B cell (primary cell): ENCODE results near the gene ACTR8. TPM values are rescaled to one million over a fixed set of nuclear protein-coding genes. Genes with fewer than 3 reads are reported as not detected.

Source experiments
- ATAC-seq: fragments of 200-7000 bp; cut with Tn5 transposase; one replicate; pipeline ENCODE4 v1.10.0; 2021; ENCODE audit warnings: low read depth, mild to moderate bottlenecking, moderate number of reproducible peaks, moderate library complexity
- CTCF ChIA-PET: fragments of 350-600 bp; sonication (Branson Sonifier 250); formaldehyde crosslinking; loops from one replicate; lab custom pipeline; 2021; ENCODE audit warnings: antibody characterized with exemption, inconsistent platforms; lab: Charles Lee
- POLR2A ChIA-PET: fragments of 350-600 bp; sonication (Branson Sonifier 250); formaldehyde crosslinking; loops from one replicate; lab custom pipeline; 2021; ENCODE audit warnings: antibody characterized with exemption; lab: Charles Lee
- DNase-seq: peaks from one replicate; pipeline ENCODE4 v3.0.0; 2013
- H2AFZ ChIP-seq: 2 replicates; pipeline ENCODE4 v1.6.1; 2012; ENCODE audit warnings: mild to moderate bottlenecking, low read depth, low read length; ENCODE audit not compliant: insufficient read depth, poor library complexity, severe bottlenecking
- H3K27ac ChIP-seq, 2 donors: 1 replicate in 1 of 2; 2 replicates in 1 of 2; pipeline ENCODE4 v1.5.1; 2012 to 2013; ENCODE audit warnings: low read length in 2 of 2, mild to moderate bottlenecking in 2 of 2, moderate library complexity in 1 of 2
- H3K27me3 ChIP-seq, 4 experiments: fragments of 200-600 bp in 1 of 4; sonication (generic) in 1 of 4; replicated peaks in 1 of 4; 1 replicate in 2 of 4; 2 replicates in 2 of 4; pipeline versions ENCODE4 v1.6.1 to v1.7.0; 2013 to 2016; ENCODE audit warnings: low read length in 3 of 4, mild to moderate bottlenecking in 2 of 4, mixed read lengths in 1 of 4, moderate library complexity in 1 of 4; ENCODE audit not compliant: insufficient read depth in 4 of 4, control insufficient read depth in 3 of 4; ENCODE audit errors: control extremely low read depth in 1 of 4
- H3K36me3 ChIP-seq, 2 experiments: replicated peaks in 1 of 2; 1 replicate in 1 of 2; 2 replicates in 1 of 2; pipeline versions ENCODE4 v1.6.1 to v1.7.1; 2013; ENCODE audit warnings: low read length in 1 of 2; ENCODE audit not compliant: insufficient read depth in 2 of 2, control insufficient read depth in 1 of 2; ENCODE audit errors: control extremely low read depth in 1 of 2, extremely low read depth in 1 of 2
- H3K4me1 ChIP-seq, 2 donors: fragments of 200-600 bp in 1 of 2; sonication (generic) in 1 of 2; 1 replicate in 1 of 2; 2 replicates in 1 of 2; pipeline versions ENCODE4 v1.5.1 to v1.6.1; 2013 to 2017; ENCODE audit warnings: low read length in 2 of 2; ENCODE audit not compliant: control insufficient read depth in 2 of 2, insufficient read depth in 2 of 2
- H3K4me2 ChIP-seq: replicated peaks from 2 replicates; pipeline ENCODE3; 2012; ENCODE audit warnings: mild to moderate bottlenecking, low read depth, low read length; ENCODE audit not compliant: poor library complexity, severe bottlenecking
- H3K4me3 ChIP-seq, 5 experiments: fragments of 200-600 bp in 1 of 5; sonication (generic) in 1 of 5; 1 replicate in 3 of 5; 2 replicates in 2 of 5; pipeline versions ENCODE4 v1.5.1 to v1.7.0; 2011 to 2016; ENCODE audit warnings: low read length in 4 of 5, mild to moderate bottlenecking in 4 of 5, low read depth in 2 of 5, control low read depth in 1 of 5, moderate library complexity in 1 of 5; ENCODE audit not compliant: insufficient read depth in 1 of 5; ENCODE audit errors: control extremely low read depth in 1 of 5, extremely low read depth in 1 of 5
- H3K79me2 ChIP-seq: fragments of 200-600 bp; sonication (generic); one replicate; pipeline ENCODE4 v1.6.0; 2016; ENCODE audit warnings: low read length; ENCODE audit not compliant: control insufficient read depth, insufficient read depth
- H3K9ac ChIP-seq: fragments of 200-600 bp; sonication (generic); 2 replicates; pipeline ENCODE4 v1.6.1; 2017; ENCODE audit warnings: mild to moderate bottlenecking, low read length, moderate library complexity
- H3K9me3 ChIP-seq, 3 donors: one replicate each; pipeline versions ENCODE4 v1.6.1 to v1.7.1; 2013; ENCODE audit warnings: low read length in 2 of 3; ENCODE audit not compliant: control insufficient read depth in 2 of 3, insufficient read depth in 1 of 3; ENCODE audit errors: control extremely low read depth in 1 of 3
- H4K20me1 ChIP-seq: 2 replicates; pipeline ENCODE4 v1.6.0; 2012; ENCODE audit warnings: mild to moderate bottlenecking, low read length; ENCODE audit not compliant: insufficient read depth, control insufficient read depth, poor library complexity, severe bottlenecking
- H3K27ac Mint-ChIP-seq: one replicate; pipeline ENCODE4 v1.8.0; 2021; ENCODE audit warnings: mixed read lengths
- H3K27me3 Mint-ChIP-seq: one replicate; pipeline ENCODE4 v1.8.0; 2021; ENCODE audit warnings: mixed read lengths
- H3K4me1 Mint-ChIP-seq: one replicate; pipeline ENCODE4 v1.8.0; 2021; ENCODE audit warnings: mixed read lengths
- H3K4me3 Mint-ChIP-seq: one replicate; pipeline ENCODE4 v1.8.0; 2021; ENCODE audit warnings: mixed read lengths
- H3K9me3 Mint-ChIP-seq: one replicate; pipeline ENCODE4 v1.8.0; 2022; ENCODE audit warnings: mixed read lengths; ENCODE audit not compliant: insufficient read depth
- CTCF ChIP-seq: fragments of 200-600 bp; IDR thresholded peaks from one replicate; pipeline ENCODE4 v1.8.0; 2022; ENCODE audit warnings: antibody characterized with exemption, mild to moderate bottlenecking
- EZH2 ChIP-seq: IDR thresholded peaks from 2 replicates; pipeline ENCODE4 v1.6.1; 2012; ENCODE audit warnings: borderline replicate concordance, low read depth, mild to moderate bottlenecking, moderate library complexity, low read length; ENCODE audit not compliant: insufficient read depth, poor library complexity, severe bottlenecking
- WGBS: methylation state at CpG from one replicate; pipeline ENCODE4 v1.1.5; 2013; ENCODE audit warnings: missing lambda C conversion rate; ENCODE audit not compliant: insufficient coverage; 5-methylcytosine and 5-hydroxymethylcytosine counted together
- intact Hi-C: fragments of 100-400 bp; cut with micrococcal nuclease; formaldehyde crosslinking; loops from one replicate; pipeline ENCODE4 v1.10.0; 2022
- polyA plus RNA-seq: library from polyadenylated mRNA; depleted of rRNA; stranded (reverse); fragments of >200 nt; gene quantifications from 2 replicates; pipeline ENCODE4 v1.2.3, GENCODE V29; 2012
- total RNA-seq, 2 donors: library from RNA; stranded (reverse); fragments of 120-200 nt in 1 of 2; gene quantifications; 1 replicate in 1 of 2; 2 replicates in 1 of 2; pipeline versions ENCODE4 v1.2.3 to v1.2.4, GENCODE V29; 2013 to 2022

The ACTR8 gene
- total and polyA plus RNA-seq, 2 donors (not counting 1 experiment from before 2014, with no cell fraction given) = 10.8 to 42.0 TPM

- no peaks in the 10 kb centered on the region for H3K27me3 Mint-ChIP-seq
- no peak overlapping the region for H3K4me3 Mint-ChIP-seq
- ATAC-seq (no peak), DNase-seq (no peak)
- CTCF ChIA-PET = no interaction called here
- Histone ChIP-seq H3K9ac (no peak overlapping the region), H4K20me1 (no peaks in the 10 kb centered on the region), H3K79me2 (no peaks in the 10 kb centered on the region), H3K27ac (no peak overlapping the region), H3K9me3 (no peaks in the 10 kb centered on the region), H2AFZ (no peak overlapping the region), H3K27me3 (no peaks in the 10 kb centered on the region), H3K4me1 (peaks cover 4 to 9% of the 10 kb centered on the region in 2 donors), H3K4me3 (no peak overlapping the region), H3K4me2 (no peak overlapping the region), H3K36me3 (peaks cover 11 to 35% of the 10 kb centered on the region in 2 experiments)
- H3K4me1 Mint-ChIP-seq = peaks cover 37% of the 10 kb centered on the region
- H3K9me3 Mint-ChIP-seq = no peaks in the 10 kb centered on the region
- no peak overlapping the region for H3K27ac Mint-ChIP-seq
- intact Hi-C loops = no loop called here
- WGBS = 100% methylated on average over 2 of the region's 3 CpGs
- TF ChIP-seq EZH2 = no peak
- TF ChIP-seq CTCF = no peak
- POLR2A ChIA-PET = no interaction called here
Observed at GRCh38 chr3:53862241-53862640, 19.7 kb downstream of the ACTR8 start.

- ChIA-PET CTCF (no interaction called here), POLR2A (no interaction called here)
- Histone ChIP-seq H2AFZ (no peak overlapping the region), H3K27me3 (no peaks in the 10 kb centered on the region), H3K36me3 (peaks cover 11 to 22% of the 10 kb centered on the region in 2 experiments), H3K4me3 (no peak overlapping the region), H3K9ac (no peak overlapping the region), H3K27ac (no peak overlapping the region), H3K4me1 (peaks cover 12 to 21% of the 10 kb centered on the region in 2 donors), H4K20me1 (no peaks in the 10 kb centered on the region), H3K4me2 (no peak overlapping the region), H3K79me2 (no peaks in the 10 kb centered on the region), H3K9me3 (no peaks in the 10 kb centered on the region)
- Mint-ChIP-seq H3K4me1 (peaks cover 49% of the 10 kb centered on the region), H3K4me3 (no peak overlapping the region), H3K9me3 (no peaks in the 10 kb centered on the region), H3K27ac (no peak overlapping the region), H3K27me3 (no peaks in the 10 kb centered on the region)
- TF ChIP-seq EZH2 = no peak
- TF ChIP-seq CTCF = no peak
- ATAC-seq = no peak
- DNase-seq = no peak
- intact Hi-C loops = no loop called here
- 80% methylated on average over 1 of the region's 4 CpGs for WGBS
Observed at GRCh38 chr3:53860196-53860595, 21.8 kb downstream of the ACTR8 start.
